Dedifferentiated amniotic fluid mesenchymal stem cell (primary cell): ENCODE results near the gene DGKB.
A peak's percentile ranks its signal among the peaks of the same experiment; 100 is the strongest.

Experiments used
- DNase-seq: peaks from one replicate; pipeline ENCODE4 v3.0.0-alpha.2; 2016; ENCODE audit errors: extremely low spot score

Gene DGKB

GRCh38 chr7:14385074-14385473 lies 517.5 kb downstream of the DGKB start:
- DNase-seq: no peak

DNA sequence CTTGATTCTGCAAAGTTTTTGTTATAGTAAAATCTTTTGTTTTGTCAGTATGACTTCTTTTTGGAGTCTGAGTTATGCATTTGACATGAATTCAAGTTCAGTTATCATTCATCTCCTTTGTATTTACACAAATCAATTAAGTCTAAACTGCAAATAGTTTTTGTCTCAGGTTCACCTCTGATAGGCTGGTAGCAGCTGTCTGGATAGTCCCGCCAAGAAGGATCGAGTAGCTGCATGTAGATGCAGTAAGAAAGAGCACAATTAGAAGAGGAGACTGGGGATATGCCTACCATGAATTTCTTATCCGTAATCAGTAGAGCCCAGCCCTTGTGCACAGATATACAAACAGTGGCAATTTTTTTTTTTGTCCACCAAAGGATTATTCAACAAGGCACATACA lies 520.6 kb downstream of the DGKB start:
- DNase-seq: no peak

DNA sequence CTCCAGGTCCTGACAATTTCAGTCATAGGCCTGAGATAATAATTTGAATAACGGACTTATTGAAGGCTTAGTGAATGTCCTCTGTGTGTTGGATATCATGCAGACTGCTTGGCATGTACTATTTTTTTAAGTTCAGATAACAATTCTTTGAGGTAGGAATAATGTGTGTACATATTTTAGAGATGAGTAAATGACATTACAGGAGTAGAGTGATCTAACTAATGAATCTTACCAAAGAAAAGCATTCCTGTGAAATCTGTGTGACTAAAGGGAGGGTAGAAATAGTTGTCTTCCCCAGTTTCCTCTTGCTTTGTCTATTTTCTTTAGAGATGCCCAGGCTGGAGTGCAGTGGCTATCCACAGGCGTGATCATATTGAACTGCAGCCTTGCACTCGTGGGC lies 521.2 kb downstream of the DGKB start:
- no peak for DNase-seq

GRCh38 chr7:14380881-14381280 lies 521.7 kb downstream of the DGKB start:
- no peak for DNase-seq

- DNase-seq: peak; percentile 51
Measured at GRCh38 chr7:14377646-14378266, 524.8 kb downstream of the DGKB start.

DNA sequence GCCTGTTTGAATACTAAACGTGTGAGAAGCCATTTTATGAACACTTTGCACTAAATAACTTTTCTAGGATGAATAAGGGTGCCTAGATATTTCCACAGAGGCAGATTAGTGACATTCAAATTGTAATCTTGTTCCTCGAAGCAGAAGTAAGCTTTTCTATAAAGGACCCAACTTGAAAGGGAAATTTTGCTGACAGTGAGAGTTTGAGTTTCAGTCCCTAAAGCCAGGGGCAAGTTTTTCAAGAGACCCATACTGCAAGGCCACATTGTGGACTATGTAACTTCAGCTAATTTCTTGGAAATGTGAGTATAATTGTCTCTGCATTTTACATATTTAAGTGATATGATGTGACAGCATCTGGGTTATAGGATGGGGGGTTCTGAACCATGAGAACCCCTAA lies 525.8 kb downstream of the DGKB start:
- DNase-seq: no peak

DNA sequence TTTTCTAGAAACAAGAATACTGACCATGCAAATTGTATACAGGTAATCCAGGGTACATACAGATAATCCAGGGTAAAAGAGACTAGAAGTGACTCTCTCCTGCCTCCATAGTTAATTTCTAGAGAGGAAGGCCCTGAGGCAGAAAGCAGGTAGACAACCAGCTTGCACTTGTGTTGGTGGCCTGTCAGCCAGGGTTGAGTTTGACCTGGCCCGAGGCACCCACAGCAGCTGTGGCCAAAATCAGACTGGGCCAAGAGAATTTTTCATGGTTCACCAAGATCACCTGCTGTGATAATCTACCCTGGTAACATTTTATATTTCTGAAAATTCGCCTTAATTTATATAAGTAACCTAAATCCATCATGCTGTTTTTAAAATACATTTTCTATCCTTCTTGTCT lies 526.6 kb downstream of the DGKB start:
- DNase-seq: no peak

DNA sequence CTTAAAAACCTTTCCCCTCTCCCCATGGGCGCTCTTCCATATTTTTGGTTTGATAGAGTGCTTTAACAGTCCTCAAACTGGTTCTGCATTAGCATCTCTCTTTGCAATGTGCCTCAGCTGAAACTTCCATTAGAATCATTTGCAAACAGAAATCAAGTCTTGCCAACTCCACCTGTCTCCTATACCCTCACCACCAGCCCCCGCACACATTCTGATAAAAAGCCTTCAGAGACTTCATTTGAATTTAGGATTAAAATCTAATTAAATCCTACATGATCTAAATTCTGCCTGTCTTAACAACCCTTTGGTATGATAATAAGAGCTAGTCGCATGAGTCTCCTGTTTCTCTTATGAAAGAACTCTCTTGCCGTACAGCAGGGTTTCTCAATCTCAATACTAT lies 528.2 kb downstream of the DGKB start:
- no peak for DNase-seq

GRCh38 chr7:14368285-14368684 lies 534.3 kb downstream of the DGKB start:
- DNase-seq: no peak

- DNase-seq: no peak
Measured at GRCh38 chr7:14351167-14351566, 551.4 kb downstream of the DGKB start.

DNA sequence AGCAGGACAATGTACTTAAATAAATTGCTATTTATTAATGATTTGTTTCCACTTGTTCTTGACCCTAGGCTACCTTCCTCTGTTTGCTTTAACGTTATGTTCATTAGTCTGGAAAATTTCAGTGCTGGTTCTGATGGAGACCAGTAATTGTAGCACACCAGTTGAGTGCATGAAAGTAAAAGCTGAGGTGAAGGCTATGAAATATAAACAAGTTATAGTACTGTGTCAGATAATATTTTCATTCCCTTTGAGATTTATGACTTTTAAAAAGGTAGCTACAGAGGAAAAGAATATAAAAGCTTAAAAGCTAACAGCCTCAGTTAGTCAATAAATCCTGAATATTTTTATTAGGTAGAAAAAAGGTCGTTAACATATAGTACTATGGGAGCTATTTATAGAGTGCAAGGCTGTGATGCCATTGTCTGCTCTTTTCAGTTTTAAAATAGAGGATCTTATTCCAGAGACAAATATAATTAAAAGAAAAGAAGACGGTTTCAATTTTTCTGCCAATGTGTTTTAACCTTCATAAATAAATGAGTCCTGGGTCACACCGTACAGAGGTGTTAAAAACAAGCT lies 561.3 kb downstream of the DGKB start:
- DNase-seq: no peak

GRCh38 chr7:14340393-14341074 lies 562.0 kb downstream of the DGKB start:
- DNase-seq: no peak

DNA sequence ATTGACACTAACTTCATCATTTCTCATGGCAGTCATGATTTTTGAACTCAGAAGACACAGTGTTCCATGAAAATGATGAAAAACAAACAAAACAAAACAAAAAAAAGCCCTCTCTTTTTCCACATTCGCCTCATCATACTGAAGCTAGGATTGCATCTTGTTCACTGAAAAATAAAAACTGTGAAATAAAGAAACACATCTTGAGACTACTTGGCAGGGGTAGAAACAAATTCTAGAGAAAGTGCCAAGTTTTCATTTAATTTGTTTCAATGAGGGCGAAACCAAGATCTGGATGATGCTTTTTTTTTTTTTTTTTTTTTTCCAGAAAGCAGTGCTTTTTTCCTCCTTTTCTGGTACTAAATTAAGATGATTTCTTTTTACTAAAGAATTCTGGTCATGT lies 562.7 kb downstream of the DGKB start:
- DNase-seq: no peak

DNA sequence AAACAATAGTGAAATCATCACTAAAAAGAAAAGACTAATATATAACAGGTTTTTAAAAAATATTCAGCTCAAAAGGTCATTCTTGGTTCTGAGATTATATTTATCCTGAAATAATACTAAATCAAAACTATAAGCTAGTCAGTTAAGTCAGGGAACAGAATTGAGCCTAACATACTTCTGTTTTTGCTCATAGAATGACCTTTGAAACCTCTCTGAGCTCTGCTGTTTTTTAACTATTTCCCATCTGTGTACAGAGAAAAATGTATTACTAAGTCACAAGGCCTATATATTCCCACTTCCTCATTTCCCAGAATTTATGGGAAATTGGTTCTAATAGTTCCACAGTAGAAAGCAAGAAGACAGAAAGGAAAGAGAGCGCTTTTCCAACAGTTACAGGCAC lies 566.3 kb downstream of the DGKB start:
- DNase-seq: no peak

DNA sequence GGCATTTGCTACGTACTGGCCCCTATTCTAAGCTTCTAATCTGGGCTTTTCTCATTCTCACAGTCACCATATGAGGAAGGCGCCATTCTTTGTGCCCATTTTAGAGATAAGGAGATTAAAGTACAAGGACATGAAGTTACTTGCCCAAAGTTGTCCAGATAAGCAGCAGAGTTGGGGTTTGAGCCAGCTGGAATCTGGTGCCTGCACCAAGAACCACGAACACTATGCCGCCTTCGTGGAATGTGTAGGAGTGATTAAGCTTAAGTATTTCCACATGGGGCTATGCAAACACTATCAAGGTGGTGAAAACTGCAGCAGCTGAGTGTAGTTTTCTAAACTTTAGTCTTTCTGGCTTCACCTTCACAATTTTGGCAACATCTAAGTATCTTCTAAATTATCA lies 570.4 kb downstream of the DGKB start:
- DNase-seq: no peak

DNA sequence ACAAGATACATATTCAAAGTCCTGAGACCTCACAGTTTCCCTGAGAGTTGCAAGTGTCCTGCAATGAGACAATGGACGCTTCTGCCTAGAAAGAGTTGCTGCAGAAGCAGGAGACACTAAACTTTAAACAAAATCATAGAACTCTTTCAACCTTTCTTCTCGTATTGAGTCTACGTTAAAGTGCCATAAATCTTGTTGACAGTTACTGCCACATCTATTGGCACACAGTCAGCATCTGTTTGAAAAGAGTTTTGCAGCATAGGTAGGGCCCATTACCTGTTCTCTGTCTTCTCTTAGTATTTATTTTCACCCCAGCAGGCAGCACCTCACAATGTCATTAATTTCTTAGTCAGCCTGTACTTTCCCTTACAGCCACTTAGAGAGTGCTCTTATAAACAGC lies 577.8 kb downstream of the DGKB start:
- DNase-seq: no peak

- no peak for DNase-seq
Measured at GRCh38 chr7:14322724-14323123, 579.8 kb downstream of the DGKB start.

DNA sequence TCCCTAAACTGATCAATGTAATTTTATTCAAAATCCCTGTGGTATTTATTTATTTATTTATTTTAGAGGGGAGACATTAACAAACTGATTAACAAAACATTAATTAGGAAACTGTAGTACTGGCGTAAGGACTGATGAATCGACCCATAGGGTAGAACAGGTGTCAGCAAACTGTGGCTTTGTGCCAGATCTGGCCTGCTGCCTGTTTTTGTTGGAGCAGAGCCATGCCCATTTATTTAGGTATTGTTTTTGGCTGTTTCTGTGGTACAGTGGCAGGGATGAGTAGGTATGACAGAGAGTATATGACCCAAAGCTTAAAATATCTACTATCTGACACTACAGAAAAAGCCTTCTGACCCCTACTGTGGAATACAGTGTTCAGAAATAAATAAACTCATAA lies 580.6 kb downstream of the DGKB start:
- DNase-seq: no peak

DNA sequence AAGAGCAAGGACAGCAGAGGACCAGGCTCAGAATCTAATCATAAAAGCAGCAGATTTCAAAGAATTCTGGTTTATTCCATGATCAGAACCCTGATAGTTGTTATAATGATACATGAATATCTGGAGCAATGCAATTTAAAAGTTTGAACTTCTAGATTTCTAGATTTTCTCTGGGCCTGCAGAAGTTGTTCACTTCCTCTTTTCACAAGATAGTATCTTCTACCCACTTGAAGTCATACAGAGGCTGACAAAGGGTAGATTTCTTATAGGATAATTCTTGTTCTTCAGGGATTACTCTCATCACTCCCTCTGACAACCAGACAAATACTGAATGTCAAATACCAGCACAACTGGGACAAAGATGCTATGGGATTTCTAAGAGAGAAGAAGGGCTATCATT lies 593.1 kb downstream of the DGKB start:
- no peak for DNase-seq

DNA sequence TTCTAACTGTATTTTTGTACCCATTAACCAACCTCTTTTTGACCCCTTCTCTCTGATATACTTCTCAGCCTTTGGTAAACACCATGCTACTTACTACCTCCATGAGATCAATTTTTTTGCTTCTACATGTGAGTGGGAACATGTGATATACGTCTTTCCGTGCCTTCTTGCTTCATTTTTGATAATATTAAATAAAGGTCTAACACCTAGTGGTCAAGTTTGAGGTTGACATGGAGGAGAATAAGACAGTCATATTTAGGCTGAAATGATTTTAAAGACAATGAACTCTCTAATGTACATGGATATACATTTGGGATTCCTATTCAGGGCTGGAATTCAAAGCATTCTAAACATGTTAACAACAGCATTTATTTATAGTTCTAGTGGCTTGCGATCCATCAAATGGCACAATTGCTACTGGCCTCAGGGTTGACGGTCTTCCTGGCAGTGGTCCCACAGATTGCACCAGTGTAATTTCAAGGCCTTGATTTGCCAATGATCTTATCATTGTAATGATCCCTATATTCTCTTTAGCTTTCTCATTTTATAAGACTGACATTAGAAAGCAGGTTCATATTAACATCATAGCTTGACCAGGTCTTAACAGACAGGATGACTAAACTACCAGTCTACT lies 597.2 kb downstream of the DGKB start:
- no peak for DNase-seq

DNA sequence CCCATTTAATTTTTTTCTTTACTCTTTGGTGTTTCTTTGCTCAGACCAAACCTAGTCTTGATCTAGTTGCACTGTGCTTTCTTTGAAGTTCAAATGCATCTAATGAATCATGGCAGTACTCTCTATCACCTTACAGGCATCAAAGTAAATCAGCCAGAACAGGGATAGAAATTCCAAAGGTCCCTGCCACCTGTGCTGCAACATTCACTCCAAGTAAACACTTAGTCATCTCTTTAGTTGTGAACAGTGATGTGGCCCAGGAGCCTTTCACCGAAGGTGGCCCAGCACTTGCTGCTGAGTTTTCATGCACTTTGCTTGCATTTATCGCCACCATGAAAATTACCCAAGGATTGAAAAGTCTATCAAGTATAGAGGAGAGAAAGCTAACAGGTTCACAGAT lies 599.0 kb downstream of the DGKB start:
- no peak for DNase-seq

GRCh38 chr7:14294637-14295036 lies 607.9 kb downstream of the DGKB start:
- DNase-seq: no peak

GRCh38 chr7:14293434-14293833 lies 609.1 kb downstream of the DGKB start:
- no peak for DNase-seq
